Left colon (tissue), 2 donors: ENCODE measurements around the gene HERPUD2. TPM values are rescaled to one million over a fixed set of nuclear protein-coding genes. Genes with fewer than 3 reads are reported as not detected.
A peak's percentile ranks its signal among the peaks of the same experiment; 100 is the strongest.

Source experiments
- ATAC-seq: fragments of 200-7000 bp; cut with Tn5 transposase; one replicate; pipeline ENCODE4 v1.9.1; 2020; ENCODE audit warnings: mild to moderate bottlenecking, moderate library complexity
- DNase-seq, 2 donors: peaks; one replicate each; pipeline ENCODE4 v3.0.0-alpha.2; 2020
- intact Hi-C, 2 donors: fragments of 100-400 bp; cut with DNase I in 1 of 2; cut with micrococcal nuclease in 1 of 2; formaldehyde crosslinking; loops; one replicate each; pipeline versions ENCODE4 v1.11.2 to v1.14.0; 2022; cut with DNase I, micrococcal nuclease
- long read RNA-seq: library from polyadenylated mRNA; unstranded; transcript quantifications from one replicate; pipeline ENCODE4 v2.0.0, GENCODE V29; 2021
- total RNA-seq, 2 donors: library from RNA; stranded (reverse); fragmentation: NEBNext Ultra II Directional; extraction: Animal tissue kit (Norgen Biotek cat#: 25700); gene quantifications; one replicate each; pipeline ENCODE4 v1.2.1, GENCODE V29; 2021
- donor health status: DM: no; HTN: no; CAD: no.
- donor health status: DM: yes; HTN: yes; CAD: no.

The HERPUD2 gene, protein sequence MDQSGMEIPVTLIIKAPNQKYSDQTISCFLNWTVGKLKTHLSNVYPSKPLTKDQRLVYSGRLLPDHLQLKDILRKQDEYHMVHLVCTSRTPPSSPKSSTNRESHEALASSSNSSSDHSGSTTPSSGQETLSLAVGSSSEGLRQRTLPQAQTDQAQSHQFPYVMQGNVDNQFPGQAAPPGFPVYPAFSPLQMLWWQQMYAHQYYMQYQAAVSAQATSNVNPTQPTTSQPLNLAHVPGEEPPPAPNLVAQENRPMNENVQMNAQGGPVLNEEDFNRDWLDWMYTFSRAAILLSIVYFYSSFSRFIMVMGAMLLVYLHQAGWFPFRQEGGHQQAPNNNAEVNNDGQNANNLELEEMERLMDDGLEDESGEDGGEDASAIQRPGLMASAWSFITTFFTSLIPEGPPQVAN
- 10 to 100 TPM; 23.2 to 30.9 TPM for total RNA-seq
- long read RNA-seq, transcript HERPUD2-202 (8 exons, 3,057 nt), result major isoform, 27 of 40 reads
- long read RNA-seq, transcript HERPUD2-201 (9 exons, 2,474 nt), result minor isoform, 5 of 40 reads
- long read RNA-seq, partial matches to known transcripts, result 2 of 40 reads
- long read RNA-seq, other reads (novel, unspliced or antisense), result 6 of 40 reads

DNA sequence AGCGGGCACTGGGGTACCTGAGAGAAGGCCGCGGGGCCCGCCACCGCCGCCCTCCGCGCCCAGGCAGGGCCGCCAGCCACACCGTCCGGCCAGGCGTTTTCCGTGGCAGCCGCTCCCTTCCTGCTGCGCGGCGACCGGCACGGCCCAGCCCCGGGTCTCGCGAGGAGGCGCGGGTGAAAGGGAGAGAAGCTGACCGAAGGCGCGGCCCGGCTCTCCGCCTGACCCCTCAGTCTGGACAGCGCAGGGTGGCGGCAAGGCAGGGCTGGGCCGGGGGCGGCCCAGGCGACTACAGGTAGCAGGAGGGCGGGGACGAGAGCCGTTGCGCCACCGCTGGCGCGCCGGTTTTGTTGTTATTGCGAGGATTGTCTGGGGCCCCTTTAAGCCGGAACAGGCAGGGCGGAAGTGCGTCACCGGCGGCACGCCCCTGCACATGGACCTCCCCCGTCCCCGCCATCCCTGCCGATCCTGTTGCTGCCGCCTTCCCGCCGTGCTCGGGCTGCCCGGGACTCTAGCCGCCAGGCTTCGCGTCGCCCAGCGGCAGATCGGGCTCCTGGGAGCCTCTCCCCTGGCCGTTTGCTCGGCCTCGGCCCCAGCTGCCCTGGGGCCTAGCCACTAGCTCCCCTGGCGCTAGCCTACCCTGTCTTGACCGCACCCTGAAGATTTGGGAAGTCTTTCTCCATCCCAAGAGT, at the start of gene HERPUD2:
HERPUD2 (minus strand) TSS at position 352 of the 689 bp plus-strand sequence. CDS start 805 bp downstream, outside the sequence.
- peak; percentile 93 for ATAC-seq
- peak; percentile 94 to 96 for DNase-seq
- intact Hi-C loops, result no loop called here

DNA sequence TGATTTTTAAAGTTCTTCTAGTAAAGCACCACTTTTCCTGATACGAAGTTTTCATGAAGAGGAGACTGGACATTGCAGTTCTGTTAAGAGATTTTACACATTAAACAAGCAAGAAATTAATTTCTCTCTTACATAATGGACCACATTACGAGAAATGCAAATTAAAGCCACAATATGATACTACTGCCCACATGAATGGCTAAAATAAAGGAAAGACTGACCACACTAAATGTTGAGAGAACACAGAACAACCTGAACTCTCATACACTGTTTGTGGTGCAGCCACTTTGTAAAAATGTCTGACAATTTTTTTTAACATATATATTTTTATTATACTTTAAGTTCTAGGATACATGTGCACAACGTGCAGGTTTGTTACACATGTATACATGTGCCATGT, 44.0 kb upstream of the HERPUD2 start:
- ATAC-seq (no peak), DNase-seq (no peak)
- intact Hi-C loops, result no loop called here

DNA sequence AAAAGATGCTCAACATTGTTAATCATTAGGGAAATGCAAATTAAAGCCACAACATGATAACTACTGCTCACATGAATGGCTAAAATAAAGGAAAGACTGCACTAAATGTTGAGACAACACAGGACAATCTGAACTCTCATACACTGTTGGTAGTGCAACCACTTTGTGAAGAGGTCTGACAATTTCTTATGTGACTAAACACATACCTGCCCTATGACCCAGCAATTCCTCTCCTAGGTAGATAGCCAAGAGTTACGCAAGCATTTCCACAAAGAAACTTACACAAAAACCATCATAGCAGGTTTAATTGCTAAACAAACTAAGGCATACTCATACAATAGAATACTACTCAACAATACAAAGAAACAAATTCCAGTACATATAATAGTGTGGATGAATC, 41.8 kb upstream of the HERPUD2 start:
- no peak for DNase-seq
- peak; percentile 52 for ATAC-seq
- intact Hi-C loops, result no loop called here

DNA sequence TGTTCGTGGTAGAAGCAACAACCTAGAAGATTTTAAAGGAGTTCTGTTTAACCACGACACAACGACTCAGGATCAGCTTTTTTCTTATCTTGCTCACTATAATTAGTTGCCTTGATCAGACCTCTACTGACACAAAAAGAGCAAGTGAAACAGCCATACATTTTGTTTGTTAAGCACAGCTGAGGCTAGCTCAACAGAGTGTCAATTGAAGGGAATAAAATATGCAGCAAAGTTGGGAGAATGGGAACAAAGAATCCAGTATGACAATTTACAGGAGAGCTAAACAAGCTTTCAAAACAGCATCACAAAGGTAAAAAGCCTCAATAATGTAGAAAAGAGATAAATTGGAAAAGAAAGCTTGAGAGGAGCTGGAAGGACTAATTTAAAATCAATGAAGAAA, 40.5 kb upstream of the HERPUD2 start:
- ATAC-seq, result no peak
- no peak for DNase-seq
- intact Hi-C loops, result no loop called here

DNA sequence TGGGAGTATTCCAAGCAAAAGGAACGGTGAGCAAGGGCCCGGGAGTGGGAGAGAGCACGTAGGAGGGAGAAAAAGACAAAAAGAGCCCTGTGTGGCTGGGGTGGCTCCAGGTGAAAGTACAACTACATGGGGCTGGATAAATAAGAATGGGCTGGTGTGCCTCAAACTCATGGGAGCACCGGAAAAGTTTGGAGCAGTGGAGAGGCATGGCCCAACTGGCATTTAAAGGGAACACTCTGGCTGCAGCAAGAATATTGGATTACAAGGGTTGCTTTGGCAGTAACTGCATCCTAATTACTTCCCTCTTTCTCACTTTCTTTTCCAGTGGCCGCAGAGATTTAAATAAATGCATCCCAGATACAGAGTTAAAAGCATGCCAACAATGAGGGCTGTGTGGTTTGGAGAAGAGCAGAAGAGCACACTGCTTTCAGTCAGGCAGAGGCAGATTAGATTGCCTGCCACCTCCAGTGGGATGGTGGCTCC, 39.1 kb upstream of the HERPUD2 start:
- DNase-seq (no peak), ATAC-seq (no peak)
- intact Hi-C loops, result no loop called here

DNA sequence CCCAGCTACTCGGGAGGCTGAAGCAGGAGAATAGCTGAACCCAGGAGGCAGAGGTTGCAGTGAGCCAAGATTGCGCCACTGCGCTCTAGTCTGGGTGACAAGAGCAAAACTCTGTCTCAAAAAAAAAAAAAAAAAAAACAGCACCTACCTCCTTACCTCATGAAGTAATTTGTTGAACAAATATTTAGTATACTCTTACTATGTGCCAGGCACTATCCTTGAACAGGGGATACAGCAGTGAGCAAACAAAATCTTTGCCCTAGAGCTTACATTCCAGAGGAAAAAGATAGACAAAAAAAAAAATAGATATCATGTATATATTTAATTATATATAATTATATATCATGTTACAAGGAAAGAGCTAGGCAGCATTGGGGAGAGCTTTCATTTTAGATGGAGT, 36.4 kb upstream of the HERPUD2 start:
- ATAC-seq, result no peak
- intact Hi-C loops, result no loop called here
- DNase-seq, result no peak

DNA sequence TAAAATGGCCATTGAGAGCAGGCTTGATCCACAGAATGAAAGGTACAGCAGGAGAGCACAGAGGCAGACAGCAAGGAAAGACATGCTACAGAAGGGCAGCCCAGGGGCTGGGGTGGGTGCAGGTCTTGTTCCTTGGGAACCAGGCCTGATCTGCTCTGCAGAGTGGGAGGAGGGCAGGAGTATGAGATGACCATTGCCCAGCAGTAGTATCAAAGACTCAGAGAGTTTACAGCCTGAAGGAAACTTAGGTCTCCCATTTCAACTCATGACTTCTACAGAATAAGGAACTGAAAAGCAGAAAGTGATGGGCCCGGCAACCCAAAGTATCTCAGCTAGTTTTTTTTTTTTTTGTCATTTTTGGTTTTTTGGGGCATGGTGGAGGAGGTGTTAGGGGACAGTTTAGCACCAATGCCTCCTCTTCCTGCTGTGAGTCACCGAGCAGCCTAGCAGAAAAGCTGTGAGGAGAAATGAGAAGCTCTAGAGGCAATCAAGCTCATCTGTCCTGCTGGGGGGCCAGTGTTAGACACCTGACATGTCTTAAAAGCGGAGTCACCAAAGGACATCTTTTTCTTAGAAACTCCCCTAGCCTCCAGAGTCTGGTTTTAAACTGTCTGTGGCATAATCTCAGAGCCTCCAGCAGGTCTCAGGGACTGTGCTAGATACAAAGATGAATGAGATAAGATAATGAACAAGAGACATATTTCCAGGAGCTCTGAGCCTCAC, 34.3 kb upstream of the HERPUD2 start:
- intact Hi-C loops, result no loop called here

DNA sequence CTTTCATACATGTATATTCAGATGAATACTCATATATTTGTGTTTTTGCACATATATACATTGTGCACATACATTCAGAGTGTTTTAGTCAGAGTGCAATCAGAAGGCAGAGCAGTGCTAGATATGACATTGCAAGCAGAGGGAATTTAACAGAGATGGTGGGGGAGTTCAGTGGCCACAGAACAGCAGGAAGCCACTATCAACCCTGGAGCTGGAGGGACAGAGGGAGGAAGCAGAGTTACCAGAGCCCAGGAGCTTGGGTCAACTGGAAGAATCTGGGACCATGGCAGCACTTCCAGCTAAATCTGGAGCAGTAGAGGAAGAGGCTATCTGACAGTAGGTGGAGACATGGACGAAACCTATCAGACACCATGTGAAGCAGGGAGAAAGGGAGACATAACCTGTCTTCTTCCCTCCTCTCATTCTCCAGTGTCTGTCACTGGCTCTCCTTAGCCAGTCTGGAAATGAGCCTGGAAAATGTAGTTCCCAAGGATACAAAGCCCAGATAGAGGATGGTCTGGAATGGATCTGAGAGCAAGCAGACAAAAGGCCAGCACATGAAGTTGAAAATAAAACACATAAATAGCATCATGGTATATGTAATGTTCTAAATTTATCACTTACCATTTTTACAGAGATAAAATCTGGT, 33.6 kb upstream of the HERPUD2 start:
- DNase-seq (no peak), ATAC-seq (no peak)
- intact Hi-C loops, result no loop called here

More for the DNA sequence above, 34.3 kb upstream of the HERPUD2 start:
- no peak for DNase-seq
- peak; percentile 40 for ATAC-seq

DNA sequence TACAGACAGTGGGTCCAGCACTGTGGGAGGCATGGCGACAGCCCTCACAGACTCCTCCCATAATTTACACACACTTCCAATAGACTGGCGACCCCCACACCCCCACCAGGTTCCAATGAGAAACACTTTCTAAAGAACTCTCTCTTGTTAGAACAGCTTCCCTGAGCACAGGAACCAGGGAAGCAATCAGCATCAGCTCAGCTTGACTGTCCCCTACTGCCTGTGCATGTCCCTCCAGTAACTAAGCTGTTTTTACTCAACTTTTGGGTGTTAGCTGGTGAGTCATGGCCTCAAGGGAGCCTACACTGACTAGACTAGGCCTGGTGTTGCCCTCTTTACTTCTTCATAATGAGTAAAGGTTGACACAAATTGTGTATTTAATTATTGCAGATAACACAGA, 32.6 kb upstream of the HERPUD2 start:
- DNase-seq, result no peak
- ATAC-seq, result no peak
- intact Hi-C loops, result no loop called here

DNA sequence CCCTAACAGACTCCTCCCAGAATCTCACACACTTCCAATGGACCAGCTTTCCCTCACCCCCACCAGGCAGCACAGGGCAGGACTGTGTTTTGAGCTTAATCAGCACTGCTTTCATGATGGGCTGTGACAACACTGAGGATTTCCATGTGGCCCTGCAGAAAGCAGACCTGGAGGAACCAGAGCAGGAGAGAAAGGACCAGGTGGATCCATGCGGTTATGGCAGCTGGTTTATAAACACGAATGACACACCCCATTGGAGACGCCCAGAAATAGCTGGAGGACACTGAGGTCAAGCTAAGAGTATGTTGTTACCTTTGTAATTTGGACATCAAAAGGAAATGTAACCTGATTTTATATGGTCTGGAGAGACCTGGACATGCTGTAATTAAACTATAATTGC, 31.7 kb upstream of the HERPUD2 start:
- DNase-seq, result no peak
- ATAC-seq, result peak; percentile 57
- intact Hi-C loops, result no loop called here

DNA sequence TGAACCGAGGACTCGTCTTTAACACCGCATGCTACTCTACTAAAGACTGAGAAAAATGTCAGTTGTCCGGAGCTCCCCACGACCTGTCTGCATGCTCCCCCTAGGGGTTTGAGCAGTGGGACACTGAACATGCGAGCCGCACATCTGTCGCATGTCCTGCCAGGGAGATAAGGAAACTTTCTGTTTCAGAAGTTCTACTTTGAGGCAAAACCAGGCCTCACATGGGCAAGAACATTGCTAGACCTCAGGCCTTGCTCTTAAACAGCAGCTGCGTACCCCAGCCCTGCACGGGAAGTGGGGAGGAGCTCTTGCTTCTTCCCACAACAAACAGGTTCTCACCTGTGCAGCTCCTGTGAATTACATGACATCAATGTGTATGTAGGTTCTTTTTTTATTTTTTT, 30.3 kb upstream of the HERPUD2 start:
- peak; percentile 31 for ATAC-seq
- DNase-seq, result peak; percentile 32 to 54
- intact Hi-C loops, result no loop called here

DNA sequence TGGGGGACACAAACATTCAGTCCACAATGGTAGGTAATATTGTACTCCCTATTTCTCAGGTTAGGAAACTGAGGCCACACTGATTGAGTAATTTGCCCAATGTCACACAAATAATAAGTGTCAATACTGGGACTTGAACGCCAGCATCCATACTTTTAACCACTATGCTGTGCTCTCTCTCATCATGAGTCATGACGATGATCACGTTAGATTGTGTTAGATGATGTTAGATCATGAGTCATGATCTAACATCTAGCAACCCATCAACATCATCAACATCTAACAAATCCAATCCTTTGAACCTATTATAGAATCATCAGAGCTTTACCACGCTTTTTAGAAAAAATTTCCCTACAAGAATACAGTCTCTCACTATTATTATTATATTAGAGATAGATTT, 28.1 kb upstream of the HERPUD2 start:
- intact Hi-C loops, result no loop called here
- ATAC-seq, result no peak
- DNase-seq, result no peak

DNA sequence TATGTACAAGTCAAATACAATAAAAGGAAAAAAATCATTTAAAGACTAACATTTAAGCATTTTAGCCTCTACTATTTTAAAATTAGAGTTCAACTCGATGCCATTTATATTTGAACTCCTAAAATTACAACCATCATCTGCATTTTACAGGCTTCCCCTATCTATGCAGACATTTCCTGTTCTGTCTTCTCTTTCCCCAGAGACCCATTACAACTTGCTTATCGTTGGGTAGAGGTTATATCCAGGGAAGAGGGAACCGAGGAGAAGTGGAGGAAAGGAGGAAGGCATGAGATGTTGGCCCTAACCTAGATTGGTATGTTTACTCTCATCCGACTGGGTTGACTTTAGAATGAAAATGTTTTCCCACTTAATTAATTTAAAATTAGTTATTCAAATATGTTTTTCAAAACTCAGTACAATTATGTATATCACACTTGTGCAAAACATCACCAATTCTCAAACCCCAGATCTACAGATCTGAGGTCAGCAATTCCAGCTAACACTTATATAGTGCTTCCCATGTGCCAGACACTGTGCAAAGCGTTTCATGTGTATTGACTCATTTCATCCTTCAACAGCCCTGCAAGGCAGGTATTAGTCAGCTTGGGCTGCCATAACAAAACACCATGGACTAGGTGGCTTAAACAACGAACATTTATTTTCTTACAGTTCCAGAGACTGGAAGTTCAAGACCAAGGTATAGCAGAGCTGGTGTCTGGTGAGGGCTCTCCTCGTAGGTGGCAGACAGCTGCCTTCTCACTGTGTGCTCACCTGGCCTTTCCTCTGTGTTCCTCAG, 27.3 kb upstream of the HERPUD2 start:
- ATAC-seq, result no peak
- no peak for DNase-seq
- intact Hi-C loops, result no loop called here

DNA sequence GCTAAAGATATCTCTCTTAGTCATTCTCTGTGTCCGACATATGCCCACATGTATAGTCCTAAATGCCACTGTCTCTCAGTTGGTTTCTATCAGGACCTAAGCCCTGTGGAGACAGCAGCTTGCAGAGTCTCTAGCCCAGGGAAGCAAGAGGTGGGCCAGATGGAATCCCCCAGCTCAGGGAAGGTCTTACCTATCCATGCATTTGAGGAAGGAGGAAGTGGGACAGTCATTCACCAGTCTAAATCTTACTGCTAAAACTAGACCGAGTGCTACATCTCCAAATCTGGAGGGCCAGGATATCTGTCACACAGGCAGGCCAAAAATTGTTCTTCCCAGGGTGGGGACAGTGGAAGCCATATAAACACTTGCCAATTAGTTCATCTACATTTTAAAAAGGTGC, 26.4 kb upstream of the HERPUD2 start:
- no peak for ATAC-seq
- no peak for DNase-seq
- intact Hi-C loops, result no loop called here

DNA sequence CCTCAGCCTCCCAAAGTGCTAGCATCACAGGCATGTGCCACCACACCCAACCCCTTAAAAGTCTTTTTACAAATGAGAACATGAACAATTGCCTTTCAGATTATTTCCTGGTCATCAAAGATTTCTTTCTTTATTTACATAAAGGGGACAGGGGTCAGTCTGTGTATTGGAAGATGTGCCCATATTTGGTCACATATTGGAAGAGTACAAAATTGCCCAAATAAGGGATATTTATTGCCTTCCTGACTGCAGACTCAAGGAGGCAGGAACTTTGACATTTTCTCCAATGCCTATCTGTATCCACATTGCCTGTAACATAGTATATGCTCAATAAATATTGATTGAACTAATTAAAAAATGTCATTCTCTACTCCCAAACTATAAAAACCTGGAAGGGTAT, 25.9 kb upstream of the HERPUD2 start:
- intact Hi-C loops, result no loop called here
- DNase-seq (no peak), ATAC-seq (no peak)

DNA sequence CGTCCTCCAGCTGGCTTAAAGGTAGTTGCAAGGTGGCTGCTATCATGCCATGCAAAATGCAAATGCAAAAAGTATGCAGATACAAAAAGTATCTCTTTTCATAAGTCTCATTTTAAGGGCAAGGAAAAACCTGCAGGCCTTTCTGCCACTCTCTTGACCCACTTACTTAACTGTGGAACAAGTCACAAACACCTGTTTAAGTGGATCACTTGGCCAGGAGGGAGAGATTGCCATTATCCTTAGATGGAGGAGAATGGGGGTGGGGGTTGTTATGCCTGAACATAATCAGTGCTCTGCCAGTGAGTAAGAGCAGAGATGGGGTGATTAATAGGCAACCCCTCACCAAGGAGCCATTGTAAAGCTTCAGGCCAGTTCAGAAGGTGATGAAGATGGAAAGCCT, 25.1 kb upstream of the HERPUD2 start:
- ATAC-seq (no peak), DNase-seq (no peak)
- intact Hi-C loops, result no loop called here

DNA sequence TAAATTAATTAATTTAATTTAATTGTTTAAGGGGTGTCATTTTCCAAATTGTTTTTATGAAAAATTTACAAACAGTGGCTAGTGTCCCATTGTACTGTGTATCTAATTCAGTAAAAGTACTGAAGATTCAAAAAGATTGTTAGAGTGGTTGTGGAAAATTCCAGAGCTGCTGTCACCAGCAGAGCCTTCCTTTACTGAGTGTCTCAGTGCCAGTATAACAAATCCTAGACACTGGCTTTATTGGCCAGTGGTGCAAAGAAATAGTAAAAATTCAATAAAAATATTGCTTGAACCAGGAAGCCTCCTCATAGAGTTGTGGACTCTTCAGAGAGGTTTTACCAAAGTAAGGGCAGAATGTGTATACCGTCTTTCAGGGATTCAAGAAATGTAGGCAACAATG, 23.1 kb upstream of the HERPUD2 start:
- ATAC-seq (no peak), DNase-seq (no peak)
- intact Hi-C loops, result no loop called here

DNA sequence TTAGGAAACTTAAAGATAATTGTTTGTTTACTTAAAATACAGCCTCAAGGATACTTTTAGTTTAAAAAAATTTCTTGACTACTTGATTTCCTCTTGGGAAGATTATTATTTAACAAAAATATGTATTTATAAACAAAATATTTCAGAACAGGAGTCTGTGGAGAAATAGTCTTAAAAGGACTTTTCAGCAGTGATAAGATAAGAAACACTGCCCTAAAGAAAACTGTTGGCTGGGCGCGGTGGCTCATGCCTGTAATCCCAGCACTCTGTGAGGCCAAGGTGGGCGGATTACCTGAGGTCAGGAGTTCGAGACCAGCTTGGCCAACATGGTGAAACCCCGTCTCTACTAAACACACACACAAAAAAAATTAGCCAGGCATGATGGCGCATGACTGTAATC, 22.6 kb upstream of the HERPUD2 start:
- intact Hi-C loops, result no loop called here
- no peak for ATAC-seq
- DNase-seq, result no peak
